Kidney glomerular epithelial cell (primary cell): Measurements from ENCODE around the gene LRRC8C.

Source experiments
- DNase-seq: peaks from one replicate; lab custom pipeline; 2025; lab: John Stamatoyannopoulos, UW

LRRC8C gene

GRCh38 chr1:89671775-89672488, 39.0 kb downstream of the LRRC8C start:
- DNase-seq = no peak

- no peak for DNase-seq
Observed at GRCh38 chr1:89672489-89673183, 39.7 kb downstream of the LRRC8C start.

GRCh38 chr1:89673251-89673650, 40.3 kb downstream of the LRRC8C start:
- no peak for DNase-seq

GRCh38 chr1:89675677-89676076, 42.8 kb downstream of the LRRC8C start:
- DNase-seq = no peak

- no peak for DNase-seq
Observed at GRCh38 chr1:89681045-89681729, 48.3 kb downstream of the LRRC8C start.

- DNase-seq = no peak
Observed at GRCh38 chr1:89682611-89683010, 49.7 kb downstream of the LRRC8C start.

GRCh38 chr1:89685461-89685860, 52.5 kb downstream of the LRRC8C start:
- no peak for DNase-seq

- DNase-seq = no peak
Observed at GRCh38 chr1:89686520-89686919, 53.6 kb downstream of the LRRC8C start.

DNA sequence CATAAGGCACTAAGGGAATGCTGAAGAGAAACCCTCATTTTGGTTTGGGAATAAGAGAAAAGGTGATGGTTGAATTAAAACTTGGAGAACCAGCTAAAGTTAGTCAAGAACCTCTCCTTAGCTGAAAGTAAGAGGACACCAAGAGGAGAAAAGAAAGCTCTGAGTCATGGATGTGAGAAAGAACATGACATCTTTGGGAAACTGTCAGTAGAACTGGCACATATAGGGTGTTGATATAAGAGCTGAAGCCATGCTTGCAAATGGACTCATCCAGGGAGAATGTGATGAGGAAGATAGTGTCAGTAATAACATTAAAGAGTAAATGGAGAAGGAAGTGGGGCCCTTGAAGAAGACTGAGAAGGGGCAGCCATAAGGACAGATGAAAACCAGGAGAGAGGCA, 54.3 kb downstream of the LRRC8C start:
- DNase-seq = no peak

DNA sequence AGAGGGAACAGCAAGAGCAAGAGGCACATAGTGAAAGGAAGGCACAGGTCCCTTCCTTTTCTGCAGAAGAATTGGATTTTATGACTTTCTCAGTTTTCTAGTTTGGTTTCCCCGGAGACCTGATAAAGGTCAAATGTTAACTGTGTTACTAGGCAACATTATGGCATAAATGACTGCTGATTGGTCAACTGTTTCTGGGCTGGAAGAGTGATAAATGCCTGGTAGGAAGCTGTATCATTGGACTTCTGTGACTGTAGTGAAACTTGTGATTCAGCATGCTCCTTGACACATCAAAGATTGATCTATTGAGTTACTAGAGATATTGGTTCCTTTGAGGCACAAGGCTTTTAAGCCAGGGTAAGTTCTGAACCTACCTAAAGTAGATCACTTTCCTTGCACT, 55.7 kb downstream of the LRRC8C start:
- no peak for DNase-seq

DNA sequence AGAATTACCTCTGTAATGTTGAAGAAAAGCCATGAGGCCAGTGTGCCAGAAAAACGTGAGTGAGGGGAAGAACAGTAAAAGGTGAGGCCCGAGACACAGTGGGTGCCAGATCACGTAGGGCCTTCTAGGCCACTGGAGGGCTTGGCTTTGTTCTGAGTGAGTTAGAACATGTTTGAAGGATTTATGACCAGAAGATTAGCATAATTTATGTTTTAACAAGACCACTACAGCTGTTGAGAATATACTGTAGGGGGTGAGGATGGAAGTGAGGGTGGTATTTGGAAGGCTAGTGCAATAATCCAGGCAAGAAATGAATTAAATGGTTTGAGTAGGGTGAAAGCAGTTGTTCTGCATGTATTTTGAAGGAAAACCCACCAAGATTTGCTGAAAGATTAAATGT, 56.3 kb downstream of the LRRC8C start:
- no peak for DNase-seq

DNA sequence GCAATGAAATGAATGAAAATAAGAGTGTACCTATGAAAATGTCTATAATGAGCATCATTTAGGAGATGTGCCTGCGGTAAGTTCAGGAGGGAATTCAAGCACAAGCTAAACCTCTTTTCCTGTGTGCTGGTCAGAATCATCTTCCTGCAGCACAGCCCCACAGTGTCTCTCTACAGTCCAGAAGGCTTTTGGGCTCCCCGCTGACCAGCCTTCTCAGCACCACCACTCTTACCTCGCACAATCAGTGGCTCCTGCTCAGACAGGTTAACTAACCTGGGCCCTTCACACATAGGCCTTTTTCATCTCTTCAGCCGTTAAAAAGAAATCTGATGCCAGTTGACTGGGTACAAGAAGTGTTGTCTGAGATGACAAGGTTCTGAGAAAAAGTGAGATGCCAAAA, 57.7 kb downstream of the LRRC8C start:
- DNase-seq = no peak

GRCh38 chr1:89692601-89693521, 59.9 kb downstream of the LRRC8C start:
- no peak for DNase-seq

- no peak for DNase-seq
Observed at GRCh38 chr1:89695847-89696246, 62.9 kb downstream of the LRRC8C start.

DNA sequence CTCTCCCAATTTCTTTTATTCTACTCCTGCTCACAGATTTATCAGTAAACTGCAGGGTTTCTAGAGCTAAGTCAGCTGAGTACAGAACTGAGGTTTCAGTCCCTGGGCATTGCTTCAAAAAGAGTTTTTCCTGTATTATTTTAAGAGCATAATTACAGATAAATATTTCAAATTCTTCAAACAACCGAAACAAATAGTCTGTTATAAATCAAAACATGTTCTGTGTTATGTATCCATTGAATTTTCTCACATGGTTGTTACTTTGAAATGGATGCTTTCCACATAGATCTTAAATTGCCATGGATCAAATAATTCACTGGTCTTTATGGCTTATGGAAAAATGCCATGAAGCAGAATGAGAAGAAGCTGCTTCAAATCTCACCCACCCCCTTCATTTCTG, 64.5 kb downstream of the LRRC8C start:
- no peak for DNase-seq

GRCh38 chr1:89698020-89698560, 65.2 kb downstream of the LRRC8C start:
- DNase-seq = no peak

GRCh38 chr1:89698624-89699023, 65.7 kb downstream of the LRRC8C start:
- DNase-seq = no peak

- DNase-seq = no peak
Observed at GRCh38 chr1:89699451-89699986, 66.6 kb downstream of the LRRC8C start.

- no peak for DNase-seq
Observed at GRCh38 chr1:89701746-89702241, 68.9 kb downstream of the LRRC8C start.

DNA sequence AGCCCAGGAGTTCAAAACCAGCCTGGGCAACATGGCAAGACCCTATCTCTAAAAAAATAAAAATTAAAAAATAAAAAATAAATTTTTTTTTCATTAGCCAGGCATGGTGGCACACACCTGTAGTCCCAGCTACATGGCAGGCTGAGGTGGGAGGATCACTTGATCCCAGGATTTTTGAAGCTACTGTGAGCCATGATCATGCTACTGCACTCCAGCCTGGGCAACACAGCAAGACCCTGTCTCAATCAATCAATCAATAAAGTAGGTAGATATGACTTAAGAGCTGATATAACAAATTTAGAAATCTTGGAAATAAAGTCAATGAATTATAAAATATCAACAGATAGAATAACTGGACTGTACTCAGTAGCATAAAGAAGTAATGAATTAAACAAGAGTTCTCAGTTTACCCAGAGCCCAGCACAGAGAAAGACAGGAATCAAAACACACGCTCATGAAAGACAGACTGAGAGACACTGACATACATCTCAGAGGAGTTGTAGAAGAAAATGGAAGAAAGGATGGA, 69.7 kb downstream of the LRRC8C start:
- DNase-seq = no peak

DNA sequence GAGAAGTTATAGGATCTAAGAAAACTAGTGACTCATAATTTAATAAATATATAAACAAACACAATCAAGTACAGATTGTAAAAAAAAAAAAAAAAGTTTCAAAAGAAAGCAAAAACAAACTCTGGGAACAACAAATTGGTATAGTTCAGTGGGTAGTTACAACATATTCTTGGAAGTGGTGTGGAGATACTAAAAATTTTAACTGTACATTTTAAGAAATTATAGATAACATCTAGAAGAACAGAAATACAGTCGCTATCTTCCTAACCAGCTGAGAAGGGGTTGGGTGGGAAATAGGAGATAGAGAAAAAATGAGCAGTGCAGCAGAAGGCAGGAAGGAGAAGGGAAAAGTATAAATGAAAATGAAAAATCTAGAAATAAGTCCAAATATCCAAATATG, 70.5 kb downstream of the LRRC8C start:
- no peak for DNase-seq
